IMR-90 (cell line): ENCODE measurements around the gene SCRG1. TPM values are rescaled to one million over a fixed set of nuclear protein-coding genes. Genes with fewer than 3 reads are reported as not detected.

Experiments
- ATAC-seq: fragments of 200-7000 bp; cut with Tn5 transposase; 2 replicates; pipeline ENCODE4 v1.9.1; 2020; ENCODE audit warnings: low read depth, mild to moderate bottlenecking, moderate library complexity
- BruUV-seq: library from RNA; stranded (reverse); fragments of 400-500 nt; replicated peaks from 2 replicates; lab custom pipeline; 2021; lab: Mats Ljungman, UMichigan
- CTCF ChIA-PET: fragments of 300-600 bp; formaldehyde crosslinking; extraction: SDS; loops from one replicate; lab custom pipeline; 2021; ENCODE audit warnings: antibody characterized with exemption; lab: Yijun Ruan, JAX
- POLR2A ChIA-PET: fragments of 300-600 bp; sonication (Branson Sonifier 250); formaldehyde crosslinking; loops from one replicate; lab custom pipeline; 2022; ENCODE audit warnings: antibody characterized with exemption; ENCODE audit not compliant: unreplicated experiment; lab: Charles Lee
- DNase-seq: peaks from one replicate; pipeline ENCODE4 v3.0.0; 2013
- H2AFZ ChIP-seq: replicated peaks from 2 replicates; pipeline ENCODE3; 2013; ENCODE audit warnings: low read length, mild to moderate bottlenecking; ENCODE audit not compliant: poor library complexity
- H2AK5ac ChIP-seq: 2 replicates; pipeline ENCODE4 v1.6.1; 2013; ENCODE audit warnings: low read depth, low read length, inconsistent platforms
- H2AK9ac ChIP-seq: replicated peaks from 2 replicates; pipeline ENCODE3; 2013; ENCODE audit warnings: mild to moderate bottlenecking, low read depth, low read length, moderate library complexity; ENCODE audit not compliant: poor library complexity
- H2BK120ac ChIP-seq: 2 replicates; pipeline ENCODE4 v1.6.1; 2013; ENCODE audit warnings: low read depth, low read length, inconsistent platforms
- H2BK15ac ChIP-seq: 3 replicates; pipeline ENCODE4 v1.6.1; 2013; ENCODE audit warnings: low read depth, low read length, inconsistent platforms
- H2BK20ac ChIP-seq: 2 replicates; pipeline ENCODE4 v1.6.1; 2013; ENCODE audit warnings: low read depth, mild to moderate bottlenecking, inconsistent platforms, low read length, moderate library complexity
- H2BK5ac ChIP-seq: 2 replicates; pipeline ENCODE4 v1.6.1; 2013; ENCODE audit warnings: mild to moderate bottlenecking, low read depth, low read length, inconsistent platforms; ENCODE audit not compliant: poor library complexity, severe bottlenecking
- H3K14ac ChIP-seq: replicated peaks from 2 replicates; pipeline ENCODE4 v1.6.1; 2013; ENCODE audit warnings: low read depth, low read length, inconsistent platforms
- H3K18ac ChIP-seq: 2 replicates; pipeline ENCODE4 v1.6.1; 2013; ENCODE audit warnings: low read depth, low read length, control low read depth
- H3K23ac ChIP-seq: 2 replicates; pipeline ENCODE4 v1.6.1; 2013; ENCODE audit warnings: low read depth, low read length, inconsistent platforms
- H3K27ac ChIP-seq: 2 replicates; pipeline ENCODE4 v1.5.1; 2013; ENCODE audit warnings: mild to moderate bottlenecking, control low read depth, low read length; ENCODE audit not compliant: insufficient read depth
- H3K27me3 ChIP-seq: 2 replicates; pipeline ENCODE4 v1.6.1; 2013; ENCODE audit warnings: low read length; ENCODE audit not compliant: control insufficient read depth, insufficient read depth
- H3K36me3 ChIP-seq: 2 replicates; pipeline ENCODE4 v1.6.1; 2013; ENCODE audit warnings: low read length, mixed read lengths; ENCODE audit not compliant: control insufficient read depth, insufficient read depth
- H3K4ac ChIP-seq: 2 replicates; pipeline ENCODE4 v1.6.1; 2013; ENCODE audit warnings: low read depth, low read length, inconsistent platforms
- H3K4me1 ChIP-seq: 2 replicates; pipeline ENCODE4 v1.6.1; 2013; ENCODE audit warnings: low read length, mixed read lengths; ENCODE audit not compliant: control insufficient read depth, insufficient read depth
- H3K4me2 ChIP-seq: 2 replicates; pipeline ENCODE4 v1.6.1; 2013; ENCODE audit warnings: low read depth, mild to moderate bottlenecking, control low read depth, low read length, moderate library complexity
- H3K4me3 ChIP-seq: 2 replicates; pipeline ENCODE4 v1.5.1; 2013; ENCODE audit warnings: low read depth, mild to moderate bottlenecking, control low read depth, low read length, moderate library complexity; ENCODE audit not compliant: insufficient read depth
- H3K56ac ChIP-seq: 2 replicates; pipeline ENCODE4 v1.6.1; 2013; ENCODE audit warnings: low read length, inconsistent platforms; ENCODE audit not compliant: insufficient read depth; ENCODE audit errors: extremely low read depth
- H3K79me1 ChIP-seq, 2 experiments: 2 replicates each; pipeline ENCODE4 v1.6.1; 2013; ENCODE audit warnings: low read length in 2 of 2, inconsistent platforms in 1 of 2, low read depth in 1 of 2
- H3K9ac ChIP-seq: 2 replicates; pipeline ENCODE4 v1.6.1; 2013; ENCODE audit warnings: low read depth, low read length, control low read depth
- H3K9me1 ChIP-seq: 2 replicates; pipeline ENCODE4 v1.6.1; 2013; ENCODE audit warnings: low read length, inconsistent platforms; ENCODE audit not compliant: insufficient read depth
- H3K9me3 ChIP-seq: 2 replicates; pipeline ENCODE4 v1.6.1; 2013; ENCODE audit warnings: low read length; ENCODE audit not compliant: control insufficient read depth, insufficient read depth
- H4K20me1 ChIP-seq: 2 replicates; pipeline ENCODE4 v1.6.1; 2013; ENCODE audit warnings: low read length, inconsistent platforms; ENCODE audit not compliant: insufficient read depth
- H4K5ac ChIP-seq: 2 replicates; pipeline ENCODE4 v1.6.1; 2013; ENCODE audit warnings: mild to moderate bottlenecking, low read depth, low read length, control low read depth
- H4K8ac ChIP-seq, 2 experiments: 2 replicates each; pipeline ENCODE4 v1.6.1; 2013; ENCODE audit warnings: low read depth in 2 of 2, low read length in 2 of 2, control low read depth in 1 of 2, inconsistent platforms in 1 of 2
- H4K91ac ChIP-seq: 2 replicates; pipeline ENCODE4 v1.6.1; 2013; ENCODE audit warnings: low read depth, low read length, inconsistent platforms; ENCODE audit not compliant: insufficient read depth
- MXI1 ChIP-seq: IDR thresholded peaks from 2 replicates; pipeline ENCODE4 v1.6.1; 2012; ENCODE audit warnings: low read depth, mild to moderate bottlenecking, low read length, moderate library complexity, borderline replicate concordance
- RAD21 ChIP-seq: IDR thresholded peaks from 2 replicates; pipeline ENCODE4 v1.6.1; 2012; ENCODE audit warnings: low read length, improper control_type of control experiment
- RCOR1 ChIP-seq: IDR thresholded peaks from 2 replicates; pipeline ENCODE4 v1.6.1; 2012; ENCODE audit warnings: mild to moderate bottlenecking, low read length, improper control_type of control experiment; ENCODE audit not compliant: insufficient replicate concordance
- WGBS, 2 experiments: methylation state at CpG; one replicate each; pipeline versions ENCODE4 v1.1.5 to v1.1.7; 2013; ENCODE audit warnings: missing lambda C conversion rate in 2 of 2; ENCODE audit not compliant: insufficient read length in 1 of 2; ENCODE audit errors: extremely low coverage in 2 of 2; 5-methylcytosine and 5-hydroxymethylcytosine counted together
- dilution Hi-C: fragments of 300-500 bp; cut with HindIII; formaldehyde crosslinking; loops from one replicate; pipeline ENCODE4 v1.14.3; 2018; ENCODE audit warnings: low sequenced_read_pairs; ENCODE audit not compliant: unreplicated experiment
- in situ Hi-C: fragments of 300-500 bp; cut with MboI; formaldehyde crosslinking; loops from 3 replicates; pipeline ENCODE4 v1.14.3; 2019; ENCODE audit warnings: low sequenced_read_pairs, inconsistent platforms, mixed read lengths
- intact Hi-C: fragments of 100-400 bp; cut with micrococcal nuclease; formaldehyde crosslinking; loops from 2 replicates; pipeline ENCODE4 v1.10.0; 2022
- polyA plus RNA-seq, 3 experiments: library from polyadenylated mRNA; depleted of rRNA; stranded (reverse); fragments of >200 nt; gene quantifications; 2 replicates each; pipeline ENCODE4 v1.2.3, GENCODE V29; 2012; ENCODE audit warnings: low replicate concordance in 1 of 3
- total RNA-seq: library from RNA; depleted of rRNA; stranded (reverse); fragments of >200 nt; gene quantifications from 2 replicates; pipeline ENCODE4 v1.2.3, GENCODE V29; 2012

SCRG1 gene
- total and polyA plus RNA-seq, 2 of the 4 experiments (the other 2 are of a cell fraction): under 0.01 to 0.22 TPM

GRCh38 chr4:173371292-173372192 lies 27.4 kb downstream of the SCRG1 start:
- peak overlapping the region; percentile 97 for H2AFZ ChIP-seq
- H2BK20ac ChIP-seq: no peak overlapping the region
- H2AK9ac ChIP-seq: peak overlapping the region; percentile 60
- peak overlapping the region; percentile 58 for H3K56ac ChIP-seq
- ATAC-seq (peak; percentile 24), DNase-seq (peak; percentile 69)
- dilution Hi-C loops (no loop called here), in situ Hi-C loops (no loop called here), intact Hi-C loops (loop anchor here (2.0 to 5.0 kb wide), 2 partner anchors 45 to 911 kb away; partner anchors contain the start of genes CEP44 and FBXO8)
- H3K4me1 ChIP-seq: no peaks in the 10 kb centered on the region; the same call in 1 of the 2 replicates
- peak overlapping the region; percentile 87 for H3K14ac ChIP-seq
- H3K4me3 ChIP-seq: peak overlapping the region; percentile 96
- peak overlapping the region; percentile 61 for H2BK5ac ChIP-seq
- peak overlapping the region; percentile 35 for H3K4me2 ChIP-seq
- no peak overlapping the region for H2AK5ac ChIP-seq
- peak overlapping the region; percentile 33 for H3K18ac ChIP-seq
- no peak overlapping the region; the same call in none of the 2 replicates for H4K5ac ChIP-seq
- peak overlapping the region; percentile 9 for H3K4ac ChIP-seq
- peak overlapping the region; percentile 79 for H3K9ac ChIP-seq
- WGBS, 2 experiments: 0% methylated on average over 14 of the region's 68 CpGs; no CpG with 5 or more reads in 1 of the 2 experiments
- peak overlapping the region; percentile 57 for H3K27ac ChIP-seq
- H4K8ac ChIP-seq: peak overlapping the region in 1 of 2 experiments; percentile 39; a peak in 1 of 4 replicates
- H2BK120ac ChIP-seq: 0 out of 2 replicates have a peak overlapping the region, but pooled peaks have one; percentile 3
- H3K9me1 ChIP-seq: no peaks in the 10 kb centered on the region
- H3K79me1 ChIP-seq: peaks cover 6 to 13% of the 10 kb centered on the region in 2 experiments
- no peaks in the 10 kb centered on the region for H4K20me1 ChIP-seq
- peaks cover 1% of the 10 kb centered on the region; the same call in 1 of the 2 replicates for H3K36me3 ChIP-seq
- BruUV-seq: no TSS peak
- H3K9me3 ChIP-seq: no peaks in the 10 kb centered on the region
- TF ChIP-seq RCOR1 (no peak), RAD21 (no peak), MXI1 (peak; percentile 65; the same call in 1 of the 2 replicates)
- CTCF ChIA-PET: interaction anchor here (1.0 kb wide), 1 partner anchor 42 kb away, joined by 3 read pairs; no protein-coding TSS in a partner anchor
- H2BK15ac ChIP-seq: no peak overlapping the region
- POLR2A ChIA-PET: interaction anchor here (0.6 to 1.4 kb wide), 2 partner anchors 37 to 40 kb away, joined by 4 to 12 read pairs; partner anchors contain the start of gene HMGB2
- H3K23ac ChIP-seq: peak overlapping the region; percentile 86
- no peaks in the 10 kb centered on the region for H3K27me3 ChIP-seq
- peak overlapping the region; percentile 42 for H4K91ac ChIP-seq
